ENCODE measurements around the gene TANGO6. TPM values are rescaled to one million over a fixed set of nuclear protein-coding genes. Genes with fewer than 3 reads are reported as not detected.
A peak's percentile ranks its signal among the peaks of the same experiment; 100 is the strongest.

TANGO6 gene
- total RNA-seq, 1 experiment from 2014 or later, result 18.2 TPM

DNA sequence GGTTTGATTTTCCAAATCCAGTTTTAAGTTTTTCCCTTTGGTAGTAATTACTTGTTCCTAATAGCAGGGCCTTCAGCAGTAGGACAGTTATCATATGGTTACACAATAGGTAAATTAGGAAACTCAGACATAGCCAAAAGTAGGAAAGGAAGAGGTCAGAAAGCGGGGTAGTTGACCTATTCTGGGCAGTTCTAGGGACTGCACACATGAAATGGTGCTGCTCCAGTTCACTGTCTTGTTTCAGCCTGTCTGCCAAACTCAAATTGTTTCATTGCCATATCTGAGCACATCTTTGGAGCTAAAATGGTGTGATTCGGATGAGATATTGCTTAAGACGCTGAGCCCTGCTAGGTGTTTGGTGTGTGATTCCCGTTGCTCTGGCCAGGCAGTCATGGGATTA lies 56.7 kb downstream of the TANGO6 start:
- no peak overlapping the region for H3K4me3 Mint-ChIP-seq (ENCODE audit: unreplicated experiment)
- BruUV-seq (replicated peaks), result no TSS peak
- Histone ChIP-seq H3K4me1 (peaks cover 6% of the 10 kb centered on the region), H3K9me3 (no peaks in the 10 kb centered on the region), H3K27me3 (replicated peaks; ENCODE audit: control insufficient read depth, insufficient read depth, low read length) (no peaks in the 10 kb centered on the region), H3K36me3 (ENCODE audit: control insufficient read depth, insufficient read depth, low read length) (no peaks in the 10 kb centered on the region), H3K4me3 (ENCODE audit: low read depth, low read length) (no peak overlapping the region)
- H3K36me3 Mint-ChIP-seq (ENCODE audit: insufficient read depth, unreplicated experiment), result no peaks in the 10 kb centered on the region
- ChIA-PET POLR2A (no interaction called here), CTCF (no interaction called here)
- no peaks in the 10 kb centered on the region for H3K27me3 Mint-ChIP-seq (ENCODE audit: insufficient read depth, unreplicated experiment)
- no peak overlapping the region for H3K27ac Mint-ChIP-seq (ENCODE audit: unreplicated experiment)
- DNase-seq, result no peak
- TF ChIP-seq, protein P1, sequence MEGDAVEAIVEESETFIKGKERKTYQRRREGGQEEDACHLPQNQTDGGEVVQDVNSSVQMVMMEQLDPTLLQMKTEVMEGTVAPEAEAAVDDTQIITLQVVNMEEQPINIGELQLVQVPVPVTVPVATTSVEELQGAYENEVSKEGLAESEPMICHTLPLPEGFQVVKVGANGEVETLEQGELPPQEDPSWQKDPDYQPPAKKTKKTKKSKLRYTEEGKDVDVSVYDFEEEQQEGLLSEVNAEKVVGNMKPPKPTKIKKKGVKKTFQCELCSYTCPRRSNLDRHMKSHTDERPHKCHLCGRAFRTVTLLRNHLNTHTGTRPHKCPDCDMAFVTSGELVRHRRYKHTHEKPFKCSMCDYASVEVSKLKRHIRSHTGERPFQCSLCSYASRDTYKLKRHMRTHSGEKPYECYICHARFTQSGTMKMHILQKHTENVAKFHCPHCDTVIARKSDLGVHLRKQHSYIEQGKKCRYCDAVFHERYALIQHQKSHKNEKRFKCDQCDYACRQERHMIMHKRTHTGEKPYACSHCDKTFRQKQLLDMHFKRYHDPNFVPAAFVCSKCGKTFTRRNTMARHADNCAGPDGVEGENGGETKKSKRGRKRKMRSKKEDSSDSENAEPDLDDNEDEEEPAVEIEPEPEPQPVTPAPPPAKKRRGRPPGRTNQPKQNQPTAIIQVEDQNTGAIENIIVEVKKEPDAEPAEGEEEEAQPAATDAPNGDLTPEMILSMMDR (IDR thresholded peaks at IDR 0.05; ENCODE audit: insufficient read depth in 1 of 2, low read depth in 1 of 2, low read length in 1 of 2, severe bottlenecking in 1 of 2, unreplicated experiment in 1 of 2), result no peak
- H3K9me3 Mint-ChIP-seq (ENCODE audit: unreplicated experiment), result no peaks in the 10 kb centered on the region
- peaks cover 7% of the 10 kb centered on the region for H3K4me1 Mint-ChIP-seq (ENCODE audit: low read depth, unreplicated experiment)
- intact Hi-C loops (cut with micrococcal nuclease; ENCODE audit: unreplicated experiment), result no loop called here

DNA sequence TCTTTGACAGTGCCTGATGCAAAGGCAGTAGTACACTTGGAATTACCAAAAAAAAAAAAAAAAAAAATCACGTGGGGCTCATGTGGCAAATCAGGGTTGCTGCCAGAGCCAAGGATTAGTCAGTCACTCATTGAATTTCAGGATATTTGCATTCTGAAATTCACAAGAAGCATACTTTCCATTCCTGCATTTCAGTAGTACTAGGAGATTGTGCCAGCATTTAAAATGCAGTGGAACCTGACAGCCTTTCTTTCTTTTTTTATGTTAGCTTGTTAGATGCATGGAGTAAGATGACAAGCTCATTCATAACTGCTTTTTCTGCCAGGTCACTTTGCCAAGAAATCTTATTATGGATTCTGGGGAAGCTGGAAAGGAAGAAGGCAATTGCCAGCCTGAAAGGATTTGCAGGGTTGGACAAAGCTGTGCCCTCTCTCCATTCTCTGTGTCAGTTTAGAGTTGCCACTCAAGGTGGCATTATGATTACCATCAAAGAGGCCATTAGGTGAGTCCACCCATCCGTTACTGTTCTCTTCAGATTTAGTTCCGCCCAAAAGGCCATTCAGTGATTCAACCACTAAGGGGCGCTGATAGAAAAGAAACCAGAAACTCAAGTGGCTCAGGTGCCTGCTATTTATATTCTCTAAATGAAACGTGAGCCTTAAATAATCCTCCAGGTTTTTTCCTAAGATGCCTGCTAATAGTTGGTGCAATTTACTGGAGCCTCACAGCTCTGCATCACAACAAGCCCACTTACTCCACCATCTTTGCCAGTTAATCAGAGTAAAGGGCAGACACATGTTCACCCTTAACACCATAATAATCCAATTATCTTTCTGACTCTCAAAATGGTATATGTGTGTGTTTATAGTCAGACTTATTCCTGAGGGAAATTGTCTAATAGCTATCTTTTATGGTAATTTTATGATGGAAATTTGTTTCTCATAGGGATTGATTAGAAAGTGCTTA lies 59.0 kb downstream of the TANGO6 start:
- no TSS peak for BruUV-seq (replicated peaks)
- POLR2A ChIA-PET, result no interaction called here

DNA sequence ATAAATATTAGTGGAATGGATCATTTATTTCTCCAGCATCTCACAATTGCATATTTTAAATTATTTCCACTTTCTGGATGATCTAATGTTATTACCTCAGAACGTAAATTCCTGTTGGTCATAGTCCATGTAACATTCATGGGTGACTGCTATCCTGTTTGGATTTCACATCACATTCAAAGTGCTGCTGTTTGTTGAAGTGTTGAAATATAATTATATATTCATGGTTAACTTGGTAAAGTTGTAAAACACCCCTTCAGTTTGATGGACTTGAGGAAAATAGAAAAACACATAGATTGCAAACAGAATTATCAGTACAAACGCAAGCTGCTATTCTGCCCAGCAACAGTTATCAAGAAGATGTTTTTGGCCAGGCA lies 59.6 kb downstream of the TANGO6 start:
- peaks cover 19% of the 10 kb centered on the region for H3K4me1 ChIP-seq
- H3K4me1 Mint-ChIP-seq (ENCODE audit: low read depth, unreplicated experiment), result peaks cover 19% of the 10 kb centered on the region
- no peaks in the 10 kb centered on the region for H3K9me3 ChIP-seq
- no peaks in the 10 kb centered on the region for H3K27me3 ChIP-seq (replicated peaks; ENCODE audit: control insufficient read depth, insufficient read depth, low read length)
- no peak for DNase-seq
- no peaks in the 10 kb centered on the region for H3K9me3 Mint-ChIP-seq (ENCODE audit: unreplicated experiment)
- intact Hi-C loops (cut with micrococcal nuclease; ENCODE audit: unreplicated experiment), result loop anchor here (1.0 kb wide), 5 partner anchors 56 to 375 kb away; partner anchors contain the start of gene HAS3
- no peak overlapping the region for H3K4me3 Mint-ChIP-seq (ENCODE audit: unreplicated experiment)
- peaks cover 10% of the 10 kb centered on the region for H3K36me3 Mint-ChIP-seq (ENCODE audit: insufficient read depth, unreplicated experiment)
- CTCF ChIA-PET, result interaction anchor here (1.6 kb wide), 1 partner anchor 203 kb away, joined by 9 read pairs; the partner anchor contains the start of gene HAS3
- no peaks in the 10 kb centered on the region for H3K27me3 Mint-ChIP-seq (ENCODE audit: insufficient read depth, unreplicated experiment)
- no peaks in the 10 kb centered on the region for H3K36me3 ChIP-seq (ENCODE audit: control insufficient read depth, insufficient read depth, low read length)
- H3K27ac Mint-ChIP-seq (ENCODE audit: unreplicated experiment), result peak overlapping the region; percentile 29
- H3K4me3 ChIP-seq (ENCODE audit: low read depth, low read length), result no peak overlapping the region
- TF ChIP-seq, protein P1 (IDR thresholded peaks at IDR 0.05; ENCODE audit: insufficient read depth in 1 of 2, low read depth in 1 of 2, low read length in 1 of 2, severe bottlenecking in 1 of 2, unreplicated experiment in 1 of 2), result no peak
- POLR2A ChIA-PET, result no interaction called here
- no TSS peak for BruUV-seq (replicated peaks)

More for the DNA sequence above, 59.0 kb downstream of the TANGO6 start:
- H3K4me3 Mint-ChIP-seq (ENCODE audit: unreplicated experiment), result no peak overlapping the region
- peaks cover 6% of the 10 kb centered on the region for H3K36me3 Mint-ChIP-seq (ENCODE audit: insufficient read depth, unreplicated experiment)
- H3K4me1 Mint-ChIP-seq (ENCODE audit: low read depth, unreplicated experiment), result peaks cover 14% of the 10 kb centered on the region
- DNase-seq, result peak; percentile 57 to 79
- intact Hi-C loops (cut with micrococcal nuclease; ENCODE audit: unreplicated experiment), result loop anchor here (1.0 kb wide), 5 partner anchors 55 to 374 kb away; partner anchors contain the start of gene HAS3
- no peaks in the 10 kb centered on the region for H3K9me3 Mint-ChIP-seq (ENCODE audit: unreplicated experiment)
- H3K27me3 ChIP-seq (replicated peaks; ENCODE audit: control insufficient read depth, insufficient read depth, low read length), result no peaks in the 10 kb centered on the region
- H3K27me3 Mint-ChIP-seq (ENCODE audit: insufficient read depth, unreplicated experiment), result no peaks in the 10 kb centered on the region
- no peaks in the 10 kb centered on the region for H3K9me3 ChIP-seq
- TF ChIP-seq, protein P1 (IDR thresholded peaks at IDR 0.05; ENCODE audit: insufficient read depth in 1 of 2, low read depth in 1 of 2, low read length in 1 of 2, severe bottlenecking in 1 of 2, unreplicated experiment in 1 of 2), result peak; percentile 73 to 87
- H3K4me1 ChIP-seq, result peaks cover 12% of the 10 kb centered on the region
- no peak overlapping the region for H3K4me3 ChIP-seq (ENCODE audit: low read depth, low read length)
- CTCF ChIA-PET, result interaction anchor here (0.6 to 1.6 kb wide), 6 partner anchors 156 to 385 kb away, joined by 3 to 10 read pairs (median 5); partner anchors contain the start of gene HAS3
- H3K36me3 ChIP-seq (ENCODE audit: control insufficient read depth, insufficient read depth, low read length), result no peaks in the 10 kb centered on the region
- peak overlapping the region; percentile 29 for H3K27ac Mint-ChIP-seq (ENCODE audit: unreplicated experiment)
